Hindlimb muscle (tissue), 1 donor: ENCODE data around the gene SLCO1B1. TPM values are rescaled to one million over a fixed set of nuclear protein-coding genes. Genes with fewer than 3 reads are reported as not detected.

ENCODE experiments used
- DNase-seq: peaks from one replicate; pipeline ENCODE4 v3.0.0-alpha.2; 2013
- polyA plus RNA-seq: library from polyadenylated mRNA; unstranded; fragments of 120-200 nt; gene quantifications from one replicate; pipeline ENCODE4 v1.2.1, GENCODE V29; 2013; ENCODE audit not compliant: insufficient read length

SLCO1B1 gene
- polyA plus RNA-seq, 1 donor: not detected

DNA sequence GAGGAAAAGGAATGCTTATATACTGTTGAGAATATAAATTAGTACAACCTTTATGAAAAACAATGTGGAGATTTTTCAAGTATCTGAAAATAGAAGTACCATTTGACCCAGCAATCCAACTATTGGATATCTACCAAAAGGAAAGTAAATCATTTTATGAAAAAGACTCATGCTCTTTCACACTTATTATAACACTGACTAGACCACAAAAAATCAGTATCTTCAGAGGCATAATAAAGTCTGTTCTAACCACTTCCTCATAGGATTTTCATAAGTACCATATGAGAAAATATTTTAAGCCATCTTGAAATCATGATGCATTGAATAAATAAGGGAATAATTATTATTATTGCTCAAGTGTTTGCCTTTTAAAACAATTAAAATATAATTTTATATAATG lies 90.8 kb downstream of the SLCO1B1 start:
- DNase-seq: no peak

DNA sequence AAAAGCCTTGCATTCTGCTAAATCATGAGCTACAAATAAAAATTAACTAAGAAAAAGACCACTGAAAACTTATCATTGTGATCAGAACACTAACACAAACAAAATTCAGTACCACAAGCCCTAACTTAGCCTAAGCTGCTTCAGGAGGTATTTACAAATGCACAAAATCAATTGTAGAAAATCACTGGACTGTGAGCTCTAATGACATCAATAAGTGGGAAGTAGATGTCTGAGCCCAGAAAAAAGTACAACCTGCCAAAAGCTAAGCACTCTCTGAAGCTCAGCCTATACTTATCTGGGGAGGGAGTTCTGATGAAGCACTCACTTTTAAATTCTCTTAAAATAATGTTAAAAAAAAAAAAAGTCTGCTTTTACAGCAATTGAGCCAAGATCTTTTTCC lies 92.9 kb downstream of the SLCO1B1 start:
- DNase-seq: no peak

GRCh38 chr12:21234395-21234794 lies 103.4 kb downstream of the SLCO1B1 start:
- no peak for DNase-seq

- DNase-seq: no peak
These were observed 108.9 kb downstream of the SLCO1B1 start for GRCh38 chr12:21239866-21240265.

DNA sequence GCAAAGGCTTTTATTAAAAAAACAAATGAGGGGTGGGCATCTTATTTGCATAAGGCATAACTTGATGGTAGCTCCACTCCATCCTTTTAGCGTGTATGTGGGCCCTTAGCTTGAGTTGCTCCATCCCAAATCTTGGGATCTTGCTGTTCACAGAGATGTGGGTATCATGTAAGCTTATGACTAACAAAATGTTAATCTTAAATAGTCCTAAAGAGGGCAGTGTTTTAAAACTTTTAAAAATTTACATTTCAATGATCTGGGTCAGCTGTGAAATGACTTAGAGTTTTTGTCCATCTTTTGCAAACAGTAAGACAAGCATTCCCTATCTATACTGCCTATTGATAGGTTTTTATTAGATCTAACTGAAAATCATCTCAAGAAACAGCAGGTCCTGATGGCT lies 117.7 kb downstream of the SLCO1B1 start:
- DNase-seq: no peak

GRCh38 chr12:21252070-21252469 lies 121.1 kb downstream of the SLCO1B1 start:
- DNase-seq: no peak

DNA sequence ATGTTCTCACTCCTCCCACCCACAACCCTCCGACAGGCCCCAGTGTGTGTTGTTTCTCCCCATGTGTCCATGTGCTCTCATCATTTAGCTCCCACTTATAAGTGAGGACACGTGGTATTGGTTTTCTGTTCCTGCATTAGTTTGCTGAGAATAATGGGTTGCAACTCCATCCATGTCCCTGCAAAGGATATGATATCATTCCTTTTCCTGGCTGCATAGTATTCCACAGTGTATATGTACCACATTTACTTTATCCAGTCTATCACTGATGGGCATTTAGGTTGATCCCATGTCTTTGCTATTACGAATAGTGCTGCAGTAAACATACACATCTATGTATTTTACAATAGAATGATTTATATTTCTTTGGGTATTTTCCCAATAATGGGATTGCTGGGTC lies 126.2 kb downstream of the SLCO1B1 start:
- DNase-seq: no peak

DNA sequence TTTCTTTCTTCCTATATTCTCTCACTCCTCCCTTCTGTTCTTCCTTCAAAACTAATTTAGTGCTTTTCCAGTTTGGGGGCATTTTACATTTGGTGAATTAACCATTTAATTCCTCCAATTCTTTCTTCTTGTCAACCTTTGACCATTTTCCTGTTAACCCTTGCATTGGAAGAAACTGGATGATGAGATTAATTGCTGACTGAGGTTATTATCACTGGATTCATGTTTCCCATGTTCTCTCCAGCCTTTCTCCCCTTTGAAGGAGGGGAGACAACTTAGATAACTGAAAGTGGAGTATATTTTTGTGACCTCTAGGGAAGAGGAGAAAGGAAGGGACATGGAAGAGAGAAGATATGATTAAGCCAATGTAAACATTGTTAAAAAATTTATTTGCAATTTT lies 133.2 kb downstream of the SLCO1B1 start:
- no peak for DNase-seq

DNA sequence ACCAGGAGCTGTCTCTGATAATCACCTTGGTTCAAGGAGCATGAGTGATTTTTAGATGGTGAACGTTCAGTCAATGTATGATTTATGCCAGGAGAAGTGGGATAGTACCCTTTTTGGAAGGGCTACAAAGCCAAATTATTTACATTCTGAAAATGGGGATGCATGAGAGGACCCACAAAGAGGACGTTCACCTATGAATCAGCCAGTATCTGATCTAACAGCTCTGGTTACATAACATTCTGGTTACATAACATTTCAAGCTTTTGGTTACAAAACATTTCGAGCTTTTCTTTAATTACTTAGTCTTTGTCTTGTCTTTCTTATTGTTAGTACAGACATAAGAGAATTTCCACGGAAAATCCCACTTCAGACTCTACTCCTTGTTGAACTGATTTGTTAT lies 134.9 kb downstream of the SLCO1B1 start:
- DNase-seq: no peak

- no peak for DNase-seq
These were observed 145.8 kb downstream of the SLCO1B1 start for GRCh38 chr12:21276826-21277225.

Other genes starting within 250 kb of the SLCO1B1 start
- not detected for gene SLCO1A2, start 203.7 kb downstream of the SLCO1B1 start, polyA plus RNA-seq
- gene IAPP, start 241.7 kb downstream of the SLCO1B1 start, polyA plus RNA-seq: not detected